C4-2B (cell line): ENCODE measurements around the gene GSK3B.

Source experiments
- ZFX ChIP-seq: fragments of 450-650 bp; IDR thresholded peaks from 2 replicates; pipeline ENCODE4 v1.6.1; 2017
- TF ChIP-seq, protein P1 (sequence below): fragments of 450-650 bp; conservative IDR thresholded peaks from 2 replicates; pipeline ENCODE4 v1.5.1; 2017; ENCODE audit warnings: mild to moderate bottlenecking

DNA sequence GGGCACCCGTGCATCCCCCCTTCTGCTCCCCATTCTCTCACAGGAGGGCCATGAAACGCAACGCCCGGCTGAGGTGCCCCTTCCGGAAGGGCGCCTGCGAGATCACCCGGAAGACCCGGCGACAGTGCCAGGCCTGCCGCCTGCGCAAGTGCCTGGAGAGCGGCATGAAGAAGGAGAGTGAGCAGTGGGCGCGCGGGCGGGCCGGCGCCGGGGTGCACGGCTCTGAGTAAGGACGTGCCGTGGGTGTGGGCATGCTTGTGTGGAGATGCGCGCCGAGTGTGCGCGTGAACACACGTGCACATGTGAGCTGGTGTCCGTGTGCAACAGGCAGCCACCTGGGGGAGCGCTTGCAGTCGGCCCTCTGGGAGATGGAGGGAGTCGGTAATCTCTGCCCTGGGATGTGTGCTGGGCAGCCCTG is 284.2 kb downstream of the GSK3B start:
- TF ChIP-seq, protein P1, sequence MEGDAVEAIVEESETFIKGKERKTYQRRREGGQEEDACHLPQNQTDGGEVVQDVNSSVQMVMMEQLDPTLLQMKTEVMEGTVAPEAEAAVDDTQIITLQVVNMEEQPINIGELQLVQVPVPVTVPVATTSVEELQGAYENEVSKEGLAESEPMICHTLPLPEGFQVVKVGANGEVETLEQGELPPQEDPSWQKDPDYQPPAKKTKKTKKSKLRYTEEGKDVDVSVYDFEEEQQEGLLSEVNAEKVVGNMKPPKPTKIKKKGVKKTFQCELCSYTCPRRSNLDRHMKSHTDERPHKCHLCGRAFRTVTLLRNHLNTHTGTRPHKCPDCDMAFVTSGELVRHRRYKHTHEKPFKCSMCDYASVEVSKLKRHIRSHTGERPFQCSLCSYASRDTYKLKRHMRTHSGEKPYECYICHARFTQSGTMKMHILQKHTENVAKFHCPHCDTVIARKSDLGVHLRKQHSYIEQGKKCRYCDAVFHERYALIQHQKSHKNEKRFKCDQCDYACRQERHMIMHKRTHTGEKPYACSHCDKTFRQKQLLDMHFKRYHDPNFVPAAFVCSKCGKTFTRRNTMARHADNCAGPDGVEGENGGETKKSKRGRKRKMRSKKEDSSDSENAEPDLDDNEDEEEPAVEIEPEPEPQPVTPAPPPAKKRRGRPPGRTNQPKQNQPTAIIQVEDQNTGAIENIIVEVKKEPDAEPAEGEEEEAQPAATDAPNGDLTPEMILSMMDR = no peak
- TF ChIP-seq ZFX = no peak
